GM12878 (cell line): ENCODE results near the gene FKTN. TPM values are rescaled to one million over a fixed set of nuclear protein-coding genes. Genes with fewer than 3 reads are reported as not detected.
A peak's percentile ranks its signal among the peaks of the same experiment; 100 is the strongest.

ENCODE experiments used
- CBFB ChIP-seq: IDR thresholded peaks from 2 replicates; pipeline ENCODE4 v1.6.1; 2016; ENCODE audit warnings: antibody characterized with exemption, low read depth
- GABPA ChIP-seq: IDR thresholded peaks from 2 replicates; pipeline ENCODE4 v1.6.1; 2014; ENCODE audit warnings: antibody characterized with exemption, low read depth, mild to moderate bottlenecking, inconsistent platforms
- IKZF2 ChIP-seq, 2 experiments: fragments of 450-650 bp; IDR thresholded peaks; 2 replicates each; pipeline ENCODE4 v1.6.1; 2017; ENCODE audit warnings: mild to moderate bottlenecking in 2 of 2, moderate library complexity in 2 of 2
- MEF2A ChIP-seq: IDR thresholded peaks from 2 replicates; pipeline ENCODE4 v1.6.1; 2011; ENCODE audit warnings: low read depth, mild to moderate bottlenecking, low read length, moderate library complexity; ENCODE audit not compliant: insufficient read depth
- PRDM15 ChIP-seq: fragments of 450-650 bp; formaldehyde crosslinking; IDR thresholded peaks from 2 replicates; pipeline ENCODE4 v1.4.0; 2020; ENCODE audit warnings: mild to moderate bottlenecking, moderate library complexity
- RELB ChIP-seq: fragments of 450-650 bp; IDR thresholded peaks from 2 replicates; pipeline ENCODE4 v1.6.1; 2017; ENCODE audit warnings: low read depth, mild to moderate bottlenecking, moderate library complexity
- RUNX3 ChIP-seq: IDR thresholded peaks from 2 replicates; pipeline ENCODE4 v1.6.1; 2012; ENCODE audit warnings: low read length, inconsistent platforms
- SKIL ChIP-seq: fragments of 450-650 bp; IDR thresholded peaks from 2 replicates; pipeline ENCODE4 v1.6.1; 2017; ENCODE audit warnings: mild to moderate bottlenecking, low read depth, inconsistent platforms; ENCODE audit not compliant: poor library complexity, severe bottlenecking
- TCF7 ChIP-seq: IDR thresholded peaks from 2 replicates; pipeline ENCODE4 v1.6.1; 2014; ENCODE audit warnings: antibody characterized with exemption, borderline replicate concordance
- polyA plus RNA-seq, 11 experiments: library from polyadenylated mRNA; depleted of rRNA in 4 of 11; unstranded in 6 of 11; stranded (reverse) in 5 of 11; fragments of >200 nt; fragmentation: Nextera tagmentation in 4 of 11; fragmentation: Illumina TruSeq in 1 of 11; extraction: Ambion mirVana in 4 of 11; extraction: Trizol in 1 of 11; gene quantifications; 1 replicate in 1 of 11; 2 replicates in 10 of 11; pipeline versions ENCODE4 v1.2.1 to v1.2.3, GENCODE V29; 2011 to 2016; ENCODE audit warnings: inconsistent platforms in 2 of 11, missing spikeins in 2 of 11, low read depth in 1 of 11
- total RNA-seq, 4 experiments: library from RNA; depleted of rRNA in 3 of 4; stranded (reverse); fragments of >200 nt in 3 of 4; fragmentation: Illumina TruSeq in 1 of 4; extraction: Trizol in 1 of 4; gene quantifications; 2 replicates each; pipeline versions ENCODE4 v1.2.1 to v1.2.3, GENCODE V29; 2013 to 2021
- TF ChIP-seq, protein P1 (sequence below): IDR thresholded peaks from 2 replicates; pipeline ENCODE4 v1.6.1; 2011; ENCODE audit warnings: borderline replicate concordance, low read depth, mild to moderate bottlenecking, moderate library complexity, low read length; ENCODE audit not compliant: insufficient read depth, poor library complexity, severe bottlenecking

FKTN gene
- total and polyA plus RNA-seq, 10 of the 15 experiments (the other 5 are each of a cell fraction or from before 2014, with no cell fraction given) = 3.6 to 15.9 (median 10.6) TPM

DNA sequence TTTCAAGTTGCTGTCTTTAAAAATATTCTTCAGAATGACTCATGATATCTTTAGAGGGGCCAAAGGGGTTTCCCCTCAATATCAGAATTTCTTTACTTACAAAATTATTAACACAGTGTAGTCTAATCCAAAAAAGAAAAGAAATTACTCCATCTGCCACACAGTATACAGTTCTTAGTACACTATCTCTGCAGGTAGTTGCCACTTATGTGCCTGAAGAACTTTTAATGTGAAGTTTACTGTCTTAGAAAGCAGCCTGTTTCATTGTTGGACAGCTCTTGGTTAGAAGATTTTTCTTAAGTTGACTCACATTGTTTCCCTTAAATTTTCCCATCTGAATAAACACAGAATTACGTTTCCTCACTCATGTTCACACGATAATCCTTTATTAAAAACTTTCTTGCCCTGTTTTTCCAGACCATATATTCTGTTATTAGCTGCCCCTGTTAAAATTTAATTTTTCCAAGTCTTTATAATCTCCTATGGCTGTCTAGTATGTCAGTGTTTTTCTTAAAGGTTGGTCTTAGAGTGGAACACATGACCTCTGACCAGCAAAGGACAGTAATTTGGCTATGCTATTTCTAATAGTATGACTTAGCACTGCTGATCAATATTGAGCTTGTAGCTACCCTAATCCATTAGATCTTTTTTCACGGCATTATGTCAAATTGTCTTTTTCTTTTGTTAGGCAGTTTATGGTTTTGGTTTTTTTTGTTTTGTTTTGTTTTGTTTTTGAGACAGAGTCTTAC lies 21.8 kb upstream of the FKTN start (continued):
- TF ChIP-seq, protein P1, sequence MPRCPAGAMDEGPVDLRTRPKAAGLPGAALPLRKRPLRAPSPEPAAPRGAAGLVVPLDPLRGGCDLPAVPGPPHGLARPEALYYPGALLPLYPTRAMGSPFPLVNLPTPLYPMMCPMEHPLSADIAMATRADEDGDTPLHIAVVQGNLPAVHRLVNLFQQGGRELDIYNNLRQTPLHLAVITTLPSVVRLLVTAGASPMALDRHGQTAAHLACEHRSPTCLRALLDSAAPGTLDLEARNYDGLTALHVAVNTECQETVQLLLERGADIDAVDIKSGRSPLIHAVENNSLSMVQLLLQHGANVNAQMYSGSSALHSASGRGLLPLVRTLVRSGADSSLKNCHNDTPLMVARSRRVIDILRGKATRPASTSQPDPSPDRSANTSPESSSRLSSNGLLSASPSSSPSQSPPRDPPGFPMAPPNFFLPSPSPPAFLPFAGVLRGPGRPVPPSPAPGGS = peak; percentile 63
- 0 out of 2 replicates have a peak, but pooled peaks have one; percentile 2 for TF ChIP-seq MEF2A
- TF ChIP-seq SKIL = peak; percentile 14
- TF ChIP-seq RELB = peak; percentile 31; the same call in 1 of the 2 replicates
- TF ChIP-seq CBFB = no peak
- TF ChIP-seq IKZF2 (IDR thresholded peaks at IDR 0.05) = peak; percentile 17 to 44; a peak in 2 of 4 replicates
- TF ChIP-seq RUNX3 = peak; percentile 55
- peak; percentile 85 for TF ChIP-seq TCF7
- TF ChIP-seq PRDM15 (CRISPR knock-in tag) = no peak
- 0 out of 2 replicates have a peak, but pooled peaks have one; percentile 16 for TF ChIP-seq GABPA
